HG02840 (cell line): ENCODE data around the gene MYLK2.

Experiments used
- ATAC-seq: cut with Tn5 transposase; IDR thresholded peaks from one replicate; pipeline ENCODE4 v1.9.1; 2021; ENCODE audit warnings: mild to moderate bottlenecking, moderate library complexity, moderate number of reproducible peaks; ENCODE audit not compliant: unreplicated experiment, low FRiP score

The MYLK2 gene

DNA sequence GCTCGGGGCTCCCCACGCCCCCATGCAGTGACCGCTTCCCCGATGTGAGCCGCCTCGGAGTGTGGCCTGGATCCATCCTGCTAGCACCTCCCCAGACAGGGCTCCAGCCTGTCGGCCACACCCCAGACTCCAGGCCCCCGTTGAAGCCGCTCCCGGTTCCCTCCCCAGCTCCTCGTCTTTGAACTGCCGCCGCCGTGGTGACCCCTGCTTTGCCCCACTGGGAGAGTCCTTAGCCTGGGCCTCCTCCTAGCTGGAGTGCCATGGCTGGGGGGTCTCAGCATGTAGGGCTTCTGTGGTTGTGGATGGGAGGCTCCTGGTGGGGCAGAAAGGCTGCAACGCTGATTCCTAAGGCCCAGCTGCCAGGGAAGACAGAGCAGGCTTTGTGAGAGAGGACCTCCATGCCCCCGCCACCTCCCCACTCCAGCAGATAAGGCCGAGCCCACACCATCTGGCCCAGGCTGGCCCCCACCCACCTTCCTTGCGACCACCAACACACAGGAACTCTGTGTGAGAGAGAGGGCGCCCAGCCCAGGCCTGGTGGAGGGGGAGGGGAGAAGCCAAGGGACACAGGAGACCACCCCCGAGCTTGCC, 14.9 kb downstream of the MYLK2 start:
- no peak for ATAC-seq

DNA sequence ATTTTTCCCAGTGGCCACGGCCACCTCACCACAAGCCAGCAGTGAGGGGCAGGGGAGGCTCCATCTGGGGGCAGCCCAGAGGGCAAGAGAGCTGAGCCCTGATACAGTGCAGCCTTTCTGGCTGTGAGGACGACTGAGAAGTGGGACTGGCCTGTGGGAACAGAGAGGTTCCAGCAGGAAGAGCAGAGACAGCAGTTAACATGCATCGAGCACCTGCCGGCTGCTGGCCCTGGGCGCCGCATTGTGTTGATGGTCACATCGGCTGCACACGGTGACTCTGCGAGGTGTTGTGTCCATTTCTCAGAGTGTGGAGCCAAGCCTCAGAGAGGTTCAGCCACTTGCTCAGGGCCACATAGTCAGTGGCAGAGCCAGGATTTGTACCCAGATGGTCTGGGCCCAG, 16.4 kb downstream of the MYLK2 start:
- no peak for ATAC-seq

DNA sequence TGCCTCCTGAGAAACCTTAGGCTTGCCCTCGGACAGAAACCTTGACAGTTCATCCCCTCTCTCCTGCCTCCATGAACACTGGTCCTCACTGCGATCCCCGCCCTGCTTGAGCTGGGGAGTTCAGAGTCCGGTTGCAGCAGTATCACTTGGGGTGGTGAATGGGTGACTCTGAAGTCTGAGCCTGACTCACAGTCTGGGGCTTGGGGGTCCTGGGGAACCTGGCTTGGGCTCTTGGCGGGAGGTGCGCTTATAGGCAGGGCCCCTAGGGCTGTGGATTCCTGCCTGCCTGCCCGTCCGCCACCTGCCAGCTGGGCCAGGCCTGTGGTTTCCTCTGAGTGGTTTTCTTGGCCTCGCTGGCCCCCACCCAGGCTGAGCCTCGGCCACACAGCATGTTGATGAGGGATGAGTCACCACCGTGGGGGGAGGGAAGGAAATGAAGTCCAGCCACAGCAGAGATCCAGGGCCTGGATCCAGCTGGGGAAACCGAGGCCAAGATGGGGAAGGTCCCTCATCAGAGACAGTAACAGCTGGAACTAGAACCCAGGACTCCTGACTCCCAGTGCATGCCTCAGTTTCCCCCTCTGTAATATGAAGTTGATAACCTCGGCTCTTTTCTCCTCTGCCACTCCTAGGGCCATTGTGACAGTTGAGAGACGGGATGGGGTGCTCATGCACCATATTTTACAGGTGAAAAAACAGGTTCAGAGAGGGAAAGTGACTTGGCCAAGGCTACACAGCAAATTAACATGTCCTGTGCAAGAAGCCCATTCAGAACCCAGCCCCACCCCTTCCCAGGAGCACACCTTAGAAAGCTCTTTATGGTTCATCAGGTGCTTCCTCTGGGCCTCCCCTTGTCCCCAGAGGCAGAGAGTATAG, 17.1 kb downstream of the MYLK2 start:
- no peak for ATAC-seq

DNA sequence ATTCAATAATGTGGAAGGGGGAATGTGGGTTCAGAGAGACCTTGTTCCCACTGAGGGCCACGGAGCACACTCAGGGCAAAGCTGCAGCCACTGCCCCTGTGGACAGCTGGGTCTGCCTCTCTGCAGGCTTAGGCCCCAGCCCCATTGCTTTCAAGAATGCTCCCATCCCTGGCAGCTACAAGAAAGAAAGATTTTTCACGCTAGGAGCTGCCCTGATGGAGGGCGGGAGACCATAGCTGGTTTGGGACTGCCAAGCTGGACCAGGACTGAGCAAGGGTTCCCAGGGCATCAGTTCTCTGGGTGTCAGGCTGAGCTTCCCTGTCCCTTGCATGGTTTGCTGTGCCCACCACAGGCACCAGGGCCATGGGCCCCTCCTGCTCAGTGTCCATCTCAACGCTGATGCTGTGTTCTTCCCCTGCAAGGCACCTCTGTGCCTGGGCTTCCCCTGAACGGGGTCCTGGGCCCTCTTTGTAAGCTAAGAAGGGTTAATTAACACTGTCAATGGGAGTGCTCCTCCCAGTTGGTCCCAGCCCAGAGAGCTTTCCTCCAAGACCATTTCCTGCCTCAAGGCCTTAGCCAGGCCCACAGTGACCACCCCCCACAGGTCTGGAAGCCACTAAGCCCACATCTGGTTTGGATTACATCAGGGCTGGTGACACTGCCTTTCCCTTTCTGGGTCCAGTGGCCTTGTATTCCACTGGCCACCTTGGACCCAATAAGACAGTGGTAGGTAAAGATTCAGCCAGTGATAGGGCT, 17.9 kb downstream of the MYLK2 start:
- no peak for ATAC-seq

DNA sequence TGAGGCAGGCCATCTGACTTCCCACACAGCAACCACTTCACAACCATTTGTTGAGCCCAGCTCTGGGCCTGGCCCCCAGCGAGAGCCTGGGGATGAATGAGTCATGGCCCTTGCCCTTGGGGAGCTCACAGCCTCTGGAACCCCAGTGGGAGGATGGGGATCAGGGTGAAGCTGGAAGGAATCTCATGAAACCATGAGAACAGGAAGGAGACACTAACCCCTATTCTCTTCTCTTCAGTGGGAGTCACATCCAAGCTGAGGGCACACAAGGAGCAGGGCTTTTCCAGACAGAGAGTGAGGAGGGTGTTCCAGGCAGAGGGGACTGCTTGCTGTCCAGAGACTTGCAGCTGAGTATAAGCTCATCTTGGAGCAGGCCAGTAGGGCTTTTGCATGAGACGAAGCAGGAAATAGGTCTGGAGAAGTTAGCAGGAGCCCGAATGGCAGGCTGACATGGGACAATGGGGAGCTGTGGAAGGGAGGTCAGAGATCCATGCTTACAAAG, 18.8 kb downstream of the MYLK2 start:
- ATAC-seq, result no peak

DNA sequence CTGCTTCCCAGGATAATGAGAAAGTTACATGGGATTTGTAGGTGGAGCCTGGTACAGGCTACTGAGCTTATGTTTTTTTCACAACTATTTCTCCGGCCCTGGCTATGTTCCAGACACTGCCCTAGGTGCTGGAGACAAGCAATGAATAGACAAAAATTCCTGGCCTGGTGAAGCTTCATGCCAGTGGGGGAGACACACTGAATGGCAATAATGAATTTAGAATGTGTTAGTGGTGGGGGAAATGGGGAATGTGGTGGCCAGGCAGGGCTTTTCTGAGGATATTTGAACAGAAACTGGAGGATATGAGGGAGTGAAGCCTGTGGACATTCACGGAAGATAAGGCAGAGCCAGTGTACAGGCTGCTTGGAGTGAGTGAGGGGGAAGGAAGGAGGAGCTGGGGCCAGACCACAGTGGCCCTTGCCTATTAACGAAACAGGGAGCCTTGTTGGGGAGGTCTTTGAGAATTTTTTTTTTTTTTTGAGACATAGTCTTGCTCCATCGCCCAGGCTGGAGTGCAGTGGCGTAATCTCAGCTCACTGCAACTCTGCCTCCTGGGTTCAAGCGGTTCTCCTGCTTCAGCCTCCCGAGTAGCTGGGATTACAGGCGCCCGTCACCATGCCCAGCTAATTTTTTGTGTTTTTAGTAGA, 19.6 kb downstream of the MYLK2 start:
- no peak for ATAC-seq

DNA sequence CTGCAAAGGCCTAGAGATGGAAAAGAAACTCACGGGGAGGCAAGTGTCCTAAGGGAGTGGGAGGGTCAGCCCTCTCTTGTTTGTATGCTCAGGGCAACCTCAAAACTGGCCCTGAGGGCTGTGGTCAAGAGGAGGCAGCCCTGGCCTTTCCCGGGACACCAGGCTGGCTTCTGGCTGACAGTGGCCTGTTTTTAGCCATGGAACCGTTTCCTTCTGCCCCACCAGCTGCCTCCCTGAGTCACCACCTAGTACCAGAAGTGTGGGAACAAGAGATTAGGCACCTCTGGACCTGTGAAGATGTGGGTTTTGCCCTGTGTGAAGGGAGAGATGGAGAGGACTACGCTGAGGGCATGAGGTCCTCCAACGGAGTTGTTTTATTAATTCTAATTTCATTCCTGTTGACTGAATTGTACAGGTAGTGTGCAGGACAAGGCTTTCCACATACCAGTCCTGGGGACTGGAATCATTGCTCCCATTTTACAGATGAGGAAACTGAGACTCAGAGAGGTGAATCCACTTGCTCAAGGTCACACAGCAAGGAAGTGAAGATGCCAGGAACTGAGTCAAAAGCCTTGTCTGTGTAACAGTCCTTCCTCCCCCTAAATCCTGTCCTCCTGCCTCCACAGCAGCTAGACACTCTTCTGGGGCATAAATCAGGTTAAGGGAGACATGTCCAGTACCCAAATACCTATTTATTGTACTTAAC, 20.8 kb downstream of the MYLK2 start:
- no peak for ATAC-seq

DNA sequence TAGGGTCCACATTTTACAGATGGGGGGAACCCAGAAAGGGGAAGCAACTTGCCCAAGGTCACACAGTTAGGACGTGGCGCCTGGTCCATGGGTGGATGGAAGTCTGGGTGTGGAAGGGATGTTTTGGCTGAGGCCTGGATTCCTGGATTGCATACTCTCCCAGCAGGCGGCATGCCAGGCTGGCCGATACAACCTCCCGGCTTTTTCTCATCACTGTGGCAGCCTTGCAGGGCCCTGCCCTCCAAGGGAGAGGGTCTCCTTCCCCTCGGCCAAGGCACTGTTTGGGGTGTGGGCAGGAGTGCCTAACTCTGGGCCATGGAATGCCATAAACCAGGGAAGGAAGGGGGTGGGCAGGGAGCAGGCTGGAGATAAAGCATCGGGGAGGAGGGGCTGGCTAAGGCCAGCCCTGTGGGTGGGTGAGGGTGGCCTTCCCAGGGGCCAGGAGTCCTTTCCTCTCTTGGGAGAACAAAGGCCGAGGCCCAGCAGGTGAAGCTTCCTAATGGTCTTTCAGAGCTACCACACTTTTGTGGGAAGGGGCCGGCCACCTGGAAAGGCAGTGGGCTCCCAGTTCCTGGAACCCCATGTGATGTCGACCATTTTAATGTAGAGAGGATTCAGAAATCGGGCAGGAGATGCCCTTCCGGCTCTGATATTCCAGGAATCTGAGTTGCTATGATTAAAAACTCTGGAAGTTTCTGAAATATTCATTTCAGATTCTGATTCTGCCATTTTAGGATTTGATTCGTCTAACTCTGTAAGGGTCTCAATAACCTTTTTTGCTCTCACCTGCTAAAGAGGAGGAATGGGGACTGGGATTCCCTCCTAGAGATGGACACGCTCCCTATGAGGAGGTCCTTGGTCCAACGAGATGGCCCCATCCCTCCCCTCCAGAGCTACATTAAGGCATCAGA, 22.0 kb downstream of the MYLK2 start:
- ATAC-seq, result no peak

DNA sequence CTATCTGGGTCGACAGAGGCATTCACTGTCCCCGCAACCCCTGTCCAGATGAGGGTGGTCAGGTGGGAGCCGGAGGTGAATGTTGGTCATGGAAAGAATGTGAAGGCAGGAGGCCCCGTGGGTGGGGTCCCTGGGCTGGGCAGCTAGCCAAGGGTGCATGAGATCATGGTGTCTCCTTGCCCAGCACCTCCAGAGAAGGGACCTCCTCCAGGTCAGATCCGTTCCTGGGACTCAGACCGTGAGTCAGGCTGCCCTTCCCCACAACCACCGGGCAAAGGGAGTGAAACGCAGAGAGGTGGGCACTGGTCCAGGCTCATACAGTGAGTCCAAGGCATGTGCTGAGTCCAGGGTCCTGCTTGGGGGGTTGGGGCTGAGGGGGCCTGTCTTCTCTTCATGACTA, 22.8 kb downstream of the MYLK2 start:
- no peak for ATAC-seq

DNA sequence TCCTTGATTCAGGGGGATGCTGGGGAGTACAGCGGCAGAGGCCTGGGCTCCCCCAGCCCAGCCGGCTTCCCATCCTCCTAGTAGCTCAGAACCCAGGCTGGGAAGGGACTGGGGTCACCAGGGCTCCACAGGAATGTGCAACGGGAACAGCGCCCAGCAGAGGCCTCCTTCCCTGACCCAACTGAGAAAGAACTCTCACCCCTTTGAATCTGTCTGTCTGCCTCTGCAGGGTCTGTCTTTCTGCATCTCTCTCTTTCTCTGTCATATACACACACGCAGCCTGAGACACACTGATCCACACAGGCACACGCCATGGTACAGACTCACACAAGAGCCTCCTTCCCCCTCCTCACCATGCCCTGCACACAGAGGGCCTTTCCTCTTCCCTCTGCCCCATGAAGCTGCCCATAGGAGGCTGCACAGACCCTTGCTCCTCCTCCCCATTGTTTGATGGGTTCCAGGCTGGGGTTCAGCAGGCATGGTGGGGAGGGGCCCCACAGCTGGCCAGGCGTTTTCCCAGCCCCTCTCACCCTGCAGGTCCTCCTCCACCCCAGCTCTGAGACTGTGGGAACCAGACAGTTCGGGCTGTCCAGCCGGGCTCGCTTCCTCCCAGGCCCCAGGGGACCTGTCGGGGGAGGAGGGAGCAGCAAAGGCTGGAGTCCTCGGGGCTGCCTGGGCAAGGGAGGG, 23.5 kb downstream of the MYLK2 start:
- no peak for ATAC-seq

DNA sequence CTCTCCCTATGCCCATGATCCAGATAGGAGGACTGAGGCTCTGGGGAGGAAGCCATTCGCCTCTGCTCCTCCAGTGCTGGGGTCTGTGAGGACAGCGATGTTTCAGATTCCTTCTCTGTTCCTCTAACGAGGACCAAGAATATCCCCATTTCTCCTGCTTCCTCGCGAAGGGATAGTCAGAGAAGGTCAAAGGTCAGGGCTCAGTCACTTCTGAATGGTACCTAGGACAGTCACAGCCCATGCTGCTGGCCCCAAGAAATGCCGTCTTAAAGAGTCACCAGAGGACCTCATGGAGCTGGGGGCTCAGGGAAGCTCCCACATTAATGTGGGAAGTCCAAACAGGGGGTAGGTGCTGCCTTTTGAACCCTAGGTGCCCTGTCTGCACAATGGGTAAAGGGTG, 24.1 kb downstream of the MYLK2 start:
- ATAC-seq, result no peak

DNA sequence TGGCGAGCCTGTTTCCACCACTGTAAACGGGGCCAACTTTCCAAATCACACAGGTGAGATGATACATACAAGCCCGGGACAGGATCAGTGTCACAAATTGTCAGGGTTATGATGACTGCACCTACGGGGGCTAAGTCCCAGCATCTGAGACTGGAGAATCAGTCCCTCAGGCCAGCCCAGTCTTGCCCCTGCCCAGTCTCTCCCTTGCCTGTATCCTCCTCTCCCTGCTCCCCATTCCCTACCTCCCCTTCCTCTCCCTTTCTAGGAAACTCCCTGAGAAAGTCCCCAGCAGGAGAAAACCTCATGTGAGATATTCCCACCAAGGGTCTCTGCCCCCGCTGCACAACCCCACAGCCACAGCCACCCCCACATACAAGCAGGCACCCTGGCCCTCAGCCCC, 24.7 kb downstream of the MYLK2 start:
- ATAC-seq, result no peak

DNA sequence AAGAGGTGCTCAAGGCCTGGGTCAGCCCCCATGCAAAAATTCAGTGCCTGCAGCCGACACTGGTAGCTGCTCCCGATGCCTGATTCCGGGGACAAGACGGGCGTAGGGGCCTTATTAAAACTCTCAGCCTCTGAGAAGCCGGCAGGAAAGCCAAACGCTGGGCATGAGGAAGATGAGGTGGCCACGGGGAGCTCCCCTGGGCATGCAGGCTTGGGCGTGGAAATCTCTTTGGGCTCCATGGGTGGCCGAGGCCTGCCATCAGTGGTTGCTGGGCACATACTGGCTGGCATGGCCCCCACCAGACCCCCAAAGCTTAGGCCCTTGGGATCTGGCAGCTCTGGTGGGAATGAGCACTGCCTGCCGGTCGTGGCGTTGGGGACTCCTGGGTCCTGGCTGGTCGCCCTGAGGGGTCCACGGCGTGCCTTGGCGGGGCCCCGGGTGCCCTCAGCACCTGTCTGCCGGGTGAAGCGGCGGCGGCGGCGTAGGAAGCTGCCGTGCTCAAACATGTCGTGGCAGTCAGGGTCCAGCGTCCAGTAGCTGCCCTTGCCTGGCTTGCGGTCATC, 25.7 kb downstream of the MYLK2 start:
- no peak for ATAC-seq

DNA sequence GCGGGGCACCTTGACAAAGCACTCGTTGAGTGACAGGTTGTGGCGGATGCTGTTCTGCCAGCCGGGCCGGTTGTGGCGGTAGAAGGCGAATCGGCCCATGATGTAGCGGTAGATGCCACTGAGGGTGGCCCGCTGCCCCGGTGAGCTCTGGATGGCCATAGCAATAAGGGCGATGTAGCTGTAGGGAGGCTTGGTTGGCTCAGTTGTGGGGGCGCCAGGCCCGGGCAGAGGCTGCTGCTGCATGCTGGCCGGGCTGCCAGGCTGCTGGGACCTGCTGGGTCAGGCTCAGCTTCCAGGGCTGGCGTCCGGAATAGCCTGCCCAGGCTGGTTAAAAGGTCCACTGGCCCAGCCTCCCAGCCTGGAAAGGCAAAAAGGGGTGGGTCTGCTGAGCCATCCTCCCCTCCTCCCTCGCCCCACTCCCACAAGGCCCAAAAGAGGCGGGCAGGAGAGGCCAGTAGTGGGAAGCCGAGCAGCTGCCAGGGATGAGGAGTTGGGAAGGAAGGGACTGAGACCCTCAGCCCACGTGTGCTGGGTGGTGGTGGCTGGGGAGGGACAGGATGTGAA, 26.2 kb downstream of the MYLK2 start, which contains the start of gene FOXS1:
Gene FOXS1, minus strand, starts transcription at position 305 of the 564 bp plus-strand sequence. Its CDS starts 62 bp downstream, at position 243.
- no peak for ATAC-seq

DNA sequence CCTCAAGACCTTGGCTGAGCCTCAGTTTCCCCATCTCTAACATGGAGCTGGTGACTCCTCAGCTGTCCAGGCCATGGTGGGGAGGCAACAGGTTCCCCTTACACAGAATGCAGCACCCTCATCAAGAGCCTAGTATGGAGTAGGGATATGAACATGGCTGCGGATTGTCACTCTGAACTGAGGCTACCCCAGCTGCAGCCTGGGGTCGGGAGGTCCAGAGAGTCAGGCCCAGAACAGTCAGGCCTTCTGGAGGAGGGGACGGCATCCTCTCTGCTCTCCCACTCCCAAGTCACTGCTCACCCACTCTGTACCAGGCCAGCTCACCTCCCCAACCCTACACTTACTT, 27.6 kb downstream of the MYLK2 start:
- no peak for ATAC-seq

DNA sequence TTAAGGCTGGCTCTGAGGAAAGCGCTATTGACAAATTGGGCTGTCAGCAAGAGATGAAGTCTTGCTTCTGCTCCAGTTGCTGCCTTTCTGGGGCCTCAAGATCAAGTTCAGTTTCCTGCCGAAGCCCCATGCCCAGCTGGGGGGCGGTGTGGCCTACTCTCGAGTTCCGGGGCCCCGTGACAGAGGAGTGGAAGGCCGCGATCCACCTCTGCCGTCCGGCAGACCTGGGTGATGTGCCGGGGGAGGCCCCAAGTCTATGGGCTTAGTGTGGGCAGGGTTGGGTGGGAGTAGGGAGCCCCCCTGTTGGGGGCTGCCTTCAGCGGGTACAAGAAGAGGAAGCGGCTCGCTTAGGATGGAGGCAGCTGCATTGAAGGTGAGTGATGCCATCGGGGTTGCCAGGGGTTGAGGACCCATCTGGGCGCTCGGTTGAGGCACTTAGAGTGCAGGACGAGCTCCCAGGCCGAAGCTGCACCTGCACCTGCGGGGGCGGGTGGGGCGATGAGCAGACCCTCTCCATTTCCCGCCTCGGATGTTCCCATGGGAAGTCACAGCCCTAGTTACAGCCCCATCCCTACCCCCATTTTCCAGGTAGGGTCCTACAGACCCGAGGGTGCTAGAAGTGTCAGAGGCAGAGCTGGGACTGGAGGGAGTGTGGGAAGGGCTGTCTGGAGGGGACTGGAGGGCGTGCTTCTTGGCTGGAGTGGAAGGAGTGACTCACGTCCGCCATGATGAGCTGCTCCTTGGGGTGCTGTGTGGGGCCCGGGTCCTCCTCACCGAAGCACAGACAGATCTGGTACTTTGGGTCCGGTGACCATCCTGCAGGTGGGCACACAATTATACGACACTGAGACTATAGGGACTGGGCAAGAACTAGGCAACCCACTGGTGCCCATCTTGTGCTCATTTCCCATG, 29.2 kb downstream of the MYLK2 start:
- no peak for ATAC-seq
